Measurements from ENCODE around the gene CTNND2. TPM values are rescaled to one million over a fixed set of nuclear protein-coding genes. Genes with fewer than 3 reads are reported as not detected.
"Not testable (repeated sequence)": the region's sequence is repeated elsewhere in the genome, so short reads cannot be mapped to it uniquely, and the experiment has no call there.

CTNND2 gene
- total RNA-seq, 4 donors from 2014 or later: 0.18 to 14.9 (median 0.47) TPM; not detected in 1

DNA sequence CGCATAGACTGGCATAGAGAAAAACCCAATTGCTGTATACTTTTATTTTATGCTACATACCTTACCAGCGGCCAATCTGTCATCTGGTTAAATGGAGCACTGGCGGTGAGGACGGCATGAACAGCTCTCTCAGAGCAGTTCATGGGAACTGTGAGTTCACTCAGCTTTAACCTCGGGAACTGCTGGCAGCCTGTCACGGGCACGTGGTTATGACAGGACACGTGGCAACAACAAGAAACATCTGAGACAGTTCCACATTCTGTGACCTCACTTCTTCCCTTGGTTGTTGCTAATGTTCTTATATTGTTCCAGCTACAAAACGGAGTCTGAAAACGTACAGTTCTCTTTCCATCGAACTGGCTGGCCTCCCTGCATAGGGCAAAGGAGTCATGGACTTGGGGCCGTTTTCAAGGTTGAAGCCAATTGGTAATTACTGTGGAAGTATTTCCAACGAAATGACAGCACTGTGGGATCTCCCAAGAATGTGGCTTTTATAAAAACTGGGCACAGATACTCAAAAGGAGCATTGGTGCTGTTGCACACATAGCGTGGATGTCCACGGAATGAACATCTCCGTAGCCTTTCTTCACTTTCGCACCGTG, 896.9 kb downstream of the CTNND2 start:
- Histone ChIP-seq H3K27ac (no peak overlapping the region), H3K4me1 (no peaks in the 10 kb centered on the region), H3K4me3 (no peak overlapping the region), H3K36me3 (no peaks in the 10 kb centered on the region), H3K27me3 (no peaks in the 10 kb centered on the region), H3K9me3 (no peaks in the 10 kb centered on the region)
- DNase-seq: no peak
- TF ChIP-seq POLR2A (IDR thresholded peaks at IDR 0.05): no peak
- TF ChIP-seq, protein P1, sequence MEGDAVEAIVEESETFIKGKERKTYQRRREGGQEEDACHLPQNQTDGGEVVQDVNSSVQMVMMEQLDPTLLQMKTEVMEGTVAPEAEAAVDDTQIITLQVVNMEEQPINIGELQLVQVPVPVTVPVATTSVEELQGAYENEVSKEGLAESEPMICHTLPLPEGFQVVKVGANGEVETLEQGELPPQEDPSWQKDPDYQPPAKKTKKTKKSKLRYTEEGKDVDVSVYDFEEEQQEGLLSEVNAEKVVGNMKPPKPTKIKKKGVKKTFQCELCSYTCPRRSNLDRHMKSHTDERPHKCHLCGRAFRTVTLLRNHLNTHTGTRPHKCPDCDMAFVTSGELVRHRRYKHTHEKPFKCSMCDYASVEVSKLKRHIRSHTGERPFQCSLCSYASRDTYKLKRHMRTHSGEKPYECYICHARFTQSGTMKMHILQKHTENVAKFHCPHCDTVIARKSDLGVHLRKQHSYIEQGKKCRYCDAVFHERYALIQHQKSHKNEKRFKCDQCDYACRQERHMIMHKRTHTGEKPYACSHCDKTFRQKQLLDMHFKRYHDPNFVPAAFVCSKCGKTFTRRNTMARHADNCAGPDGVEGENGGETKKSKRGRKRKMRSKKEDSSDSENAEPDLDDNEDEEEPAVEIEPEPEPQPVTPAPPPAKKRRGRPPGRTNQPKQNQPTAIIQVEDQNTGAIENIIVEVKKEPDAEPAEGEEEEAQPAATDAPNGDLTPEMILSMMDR (IDR thresholded peaks at IDR 0.05): no peak

DNA sequence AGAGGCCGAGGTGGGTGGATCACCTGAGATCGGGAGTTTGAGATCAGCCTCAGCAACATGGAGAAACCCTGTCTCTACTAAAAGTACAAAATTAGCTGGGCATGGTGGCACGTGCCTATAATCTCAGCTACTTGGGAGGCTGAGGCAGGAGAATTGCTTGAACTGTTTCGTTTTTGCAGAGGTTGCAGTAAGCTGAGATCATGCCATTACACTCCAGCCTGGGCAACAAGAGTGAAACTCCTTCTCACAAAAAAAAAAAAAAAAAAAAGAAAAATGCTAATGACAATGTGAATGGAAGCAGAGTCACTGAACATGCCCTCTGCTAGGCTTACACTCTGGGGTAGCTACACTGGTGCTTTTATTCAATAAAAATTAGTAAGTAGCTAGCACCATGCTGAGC, 899.7 kb downstream of the CTNND2 start:
- not testable (repeated sequence) for H3K27me3 ChIP-seq, H3K27ac ChIP-seq, DNase-seq, H3K36me3 ChIP-seq, H3K4me3 ChIP-seq, H3K9me3 ChIP-seq, H3K4me1 ChIP-seq

GRCh38 chr5:11000515-11001353, 903.5 kb downstream of the CTNND2 start:
- H3K27ac ChIP-seq: no peak overlapping the region
- TF ChIP-seq, protein P1 (IDR thresholded peaks at IDR 0.05): no peak
- no peak for TF ChIP-seq POLR2A (IDR thresholded peaks at IDR 0.05)
- no peaks in the 10 kb centered on the region for H3K9me3 ChIP-seq
- no peaks in the 10 kb centered on the region for H3K27me3 ChIP-seq
- H3K4me1 ChIP-seq: no peaks in the 10 kb centered on the region
- H3K4me3 ChIP-seq: no peak overlapping the region
- no peaks in the 10 kb centered on the region for H3K36me3 ChIP-seq
- no peak for DNase-seq

DNA sequence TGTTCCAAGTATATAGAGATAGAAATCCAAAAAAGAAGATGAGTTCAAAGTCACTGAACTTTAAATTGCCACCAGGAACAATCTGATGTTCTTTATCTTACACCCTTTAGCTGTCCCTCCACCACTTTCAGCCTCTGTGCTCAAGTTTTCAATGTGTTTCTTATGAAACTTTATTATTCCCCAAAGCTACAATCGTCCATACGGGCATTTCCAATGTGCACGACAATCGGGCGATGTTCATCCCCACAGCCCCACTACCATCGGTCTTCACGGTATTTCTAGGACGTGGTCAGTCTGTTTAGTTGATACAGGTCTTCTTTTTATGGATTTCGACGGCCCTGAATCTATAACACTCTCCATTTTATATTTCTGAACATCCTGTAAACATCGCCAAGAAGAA, 904.5 kb downstream of the CTNND2 start:
- Histone ChIP-seq H3K9me3 (no peaks in the 10 kb centered on the region), H3K36me3 (no peaks in the 10 kb centered on the region), H3K27ac (no peak overlapping the region), H3K4me3 (no peak overlapping the region), H3K27me3 (no peaks in the 10 kb centered on the region), H3K4me1 (no peaks in the 10 kb centered on the region)
- no peak for TF ChIP-seq POLR2A (IDR thresholded peaks at IDR 0.05)
- TF ChIP-seq, protein P1 (IDR thresholded peaks at IDR 0.05): no peak
- no peak for DNase-seq

DNA sequence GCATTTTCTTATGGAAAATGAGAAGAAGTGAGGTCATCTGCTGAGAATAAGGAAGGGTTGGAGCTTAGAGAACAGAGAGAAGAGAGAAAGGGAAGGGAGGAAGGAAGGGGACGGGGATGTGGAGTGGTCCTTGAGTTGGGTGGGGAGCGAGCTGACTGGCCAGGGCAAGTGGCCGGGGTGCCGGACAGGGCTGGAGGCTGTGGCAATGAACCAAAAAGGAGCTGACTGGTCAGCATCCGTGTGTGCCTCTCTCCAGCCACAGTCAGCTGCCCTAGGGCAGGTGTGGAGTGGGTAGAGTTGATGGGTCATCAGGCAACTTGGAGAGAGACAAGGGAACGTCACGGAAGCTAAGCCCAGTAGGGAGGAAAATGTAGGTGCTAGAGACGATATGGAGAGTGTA, 908.4 kb downstream of the CTNND2 start:
- Histone ChIP-seq H3K9me3 (no peaks in the 10 kb centered on the region), H3K4me1 (no peaks in the 10 kb centered on the region), H3K27ac (no peak overlapping the region), H3K36me3 (no peaks in the 10 kb centered on the region), H3K4me3 (no peak overlapping the region), H3K27me3 (no peaks in the 10 kb centered on the region)
- TF ChIP-seq, protein P1 (IDR thresholded peaks at IDR 0.05): no peak
- TF ChIP-seq POLR2A (IDR thresholded peaks at IDR 0.05): no peak
- DNase-seq: no peak

All from Peyer's patch (tissue), 4 donors.